Sigmoid colon (tissue), 7 donors: Measurements from ENCODE around the gene RCOR2. TPM values are rescaled to one million over a fixed set of nuclear protein-coding genes. Genes with fewer than 3 reads are reported as not detected.
"Not testable (repeated sequence)": the region's sequence is repeated elsewhere in the genome, so short reads cannot be mapped to it uniquely, and the experiment has no call there.

Experiments
- DNase-seq: peaks from one replicate; pipeline ENCODE4 v3.0.0-alpha.2; 2019
- H3K27ac ChIP-seq, 4 donors: fragments of 200-600 bp; sonication (generic); one replicate each; pipeline ENCODE4 v1.5.1; 2016 to 2019; ENCODE audit warnings: mild to moderate bottlenecking in 1 of 4
- H3K27me3 ChIP-seq, 3 donors: fragments of 200-600 bp; sonication (generic); one replicate each; pipeline ENCODE4 v1.5.1; 2019; ENCODE audit warnings: mild to moderate bottlenecking in 1 of 3
- H3K36me3 ChIP-seq, 4 donors: fragments of 200-600 bp; sonication (generic); one replicate each; pipeline ENCODE4 v1.5.1; 2016 to 2019
- H3K4me1 ChIP-seq, 4 donors: fragments of 200-600 bp; sonication (generic); one replicate each; pipeline ENCODE4 v1.5.1; 2017 to 2019
- H3K4me3 ChIP-seq, 4 donors: fragments of 200-600 bp; sonication (generic); one replicate each; pipeline ENCODE4 v1.5.1; 2017 to 2019; ENCODE audit warnings: mild to moderate bottlenecking in 2 of 4, moderate library complexity in 1 of 4
- H3K9me3 ChIP-seq, 4 donors: fragments of 200-600 bp in 3 of 4; sonication (generic) in 3 of 4; one replicate each; pipeline versions ENCODE4 v1.5.1 to v1.6.1; 2013 to 2019
- CTCF ChIP-seq, 4 experiments: fragments of 450-650 bp in 3 of 4; fragments of 200-600 bp in 1 of 4; IDR thresholded peaks; one replicate each; pipeline ENCODE4 v1.5.1; 2016 to 2019; ENCODE audit warnings: antibody characterized with exemption in 4 of 4, mild to moderate bottlenecking in 3 of 4, moderate library complexity in 2 of 4
- EP300 ChIP-seq, 4 donors: sonication (generic); formaldehyde crosslinking; IDR thresholded peaks; one replicate each; pipeline ENCODE4 v1.6.1; 2017; ENCODE audit warnings: antibody characterized with exemption in 4 of 4
- POLR2A ChIP-seq, 2 donors: fragments of 450-650 bp; IDR thresholded peaks; one replicate each; pipeline ENCODE4 v1.6.1; 2016; ENCODE audit warnings: antibody characterized with exemption in 2 of 2, mild to moderate bottlenecking in 2 of 2, moderate library complexity in 2 of 2
- POLR2AphosphoS5 ChIP-seq, 4 donors: sonication (generic); formaldehyde crosslinking; IDR thresholded peaks; one replicate each; pipeline ENCODE4 v1.6.1; 2017; ENCODE audit warnings: antibody characterized with exemption in 4 of 4
- WGBS, 2 donors: extraction: QIAGEN DNeasy Blood & Tissue Kit; methylation state at CpG; one replicate each; pipeline ENCODE4 v1.1.7; 2013; 5-methylcytosine and 5-hydroxymethylcytosine counted together
- intact Hi-C: fragments of 100-400 bp; cut with DNase I; formaldehyde crosslinking; loops from one replicate; pipeline ENCODE4 v1.15.1; 2023
- polyA plus RNA-seq, 3 donors: library from polyadenylated mRNA; stranded (reverse); fragments of 200-250 nt; gene quantifications; one replicate each; pipeline ENCODE4 v1.2.3, GENCODE V29; 2013
- total RNA-seq, 4 donors: library from RNA; depleted of rRNA; stranded (reverse); fragments of >200 nt; gene quantifications; one replicate each; pipeline ENCODE4 v1.1.0, GENCODE V29; 2016
- donor health status: healthy with polysubstance abuse.
- donor health status: Bipolar disorder and iron deficiency.
- donor health status: healthy.

The RCOR2 gene
- total RNA-seq (under 1 TPM; 0.49 to 0.83 (median 0.70) TPM), polyA plus RNA-seq (1 to 10 TPM in 1 of 3 donors, under 1 TPM in 2; 0.60 to 2.4 (median 0.69) TPM)

DNA sequence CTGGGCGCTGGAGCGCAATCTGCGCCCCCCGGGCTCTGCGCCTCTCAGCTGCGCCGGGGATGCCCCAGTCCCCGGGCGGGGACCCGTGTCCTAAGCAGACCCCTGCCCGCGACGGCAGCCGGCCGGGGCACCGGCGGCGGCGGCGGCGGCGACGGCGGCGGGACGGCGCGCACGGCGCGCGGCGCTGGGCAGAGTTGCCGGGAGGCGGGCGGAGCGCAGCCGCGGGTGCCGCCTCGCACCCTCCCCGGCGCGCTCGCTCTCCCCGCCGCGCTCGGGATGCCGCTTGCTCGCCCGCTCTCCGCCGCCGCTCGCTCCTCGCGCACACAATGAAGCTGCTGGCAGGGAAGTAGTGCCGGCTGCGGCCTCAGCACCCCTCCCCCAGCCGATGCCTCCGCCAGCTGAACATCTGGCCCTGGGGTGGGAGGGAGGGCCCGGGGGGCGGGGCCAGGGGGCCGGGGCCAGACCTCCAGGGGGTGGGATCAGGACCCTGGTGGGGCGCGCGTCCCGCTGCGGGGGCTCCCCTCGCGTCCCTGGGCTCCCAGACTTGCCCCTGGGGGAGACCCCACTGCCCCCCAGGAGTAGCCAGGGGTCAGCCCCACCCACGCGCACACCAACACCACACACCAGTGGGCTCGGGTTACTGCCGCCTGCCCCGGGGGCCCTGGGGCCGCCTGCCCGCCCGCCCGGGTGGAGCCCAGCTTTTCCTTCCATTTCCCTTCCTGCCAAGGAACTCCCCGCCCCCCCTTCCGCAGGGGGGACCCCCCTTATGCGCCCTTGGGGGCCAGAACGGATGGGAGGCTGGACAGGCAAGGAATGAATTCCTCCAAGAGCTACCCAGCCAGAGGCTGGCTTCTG lies at the start of gene RCOR2:
RCOR2 (minus strand) TSS at position 328 of the 855 bp plus-strand sequence. CDS start 708 bp downstream, outside the sequence.
- WGBS, 2 donors = 0 to 1% methylated on average over 85 of the region's 85 CpGs
- H3K4me1 ChIP-seq = peaks cover 2 to 58% (median 54%) of the 10 kb centered on the region in 4 donors
- no peaks in the 10 kb centered on the region for H3K9me3 ChIP-seq
- DNase-seq = peak; percentile 91
- intact Hi-C loops = no loop called here
- H3K27me3 ChIP-seq = no peaks in the 10 kb centered on the region
- H3K27ac ChIP-seq = peak within 1 kb of the TSS; percentile 79 to 92 (median 84)
- peak within 1 kb of the TSS; percentile 23 to 58 (median 51) for H3K4me3 ChIP-seq
- H3K36me3 ChIP-seq = no peaks in the 10 kb centered on the region
- no peak for TF ChIP-seq EP300 (IDR thresholded peaks at IDR 0.05)
- TF ChIP-seq POLR2A (IDR thresholded peaks at IDR 0.05) = no peak
- TF ChIP-seq CTCF (IDR thresholded peaks at IDR 0.05) = no peak
- peak in 2 of 4 donors; percentile 35 to 40 for TF ChIP-seq POLR2AphosphoS5 (IDR thresholded peaks at IDR 0.05)

GRCh38 chr11:63966444-63966843 lies 49.5 kb upstream of the RCOR2 start:
- no peaks in the 10 kb centered on the region for H3K9me3 ChIP-seq
- peaks cover 0 to 3% (median 0%) of the 10 kb centered on the region in 4 donors for H3K4me1 ChIP-seq
- intact Hi-C loops = no loop called here
- DNase-seq = no peak
- TF ChIP-seq POLR2A (IDR thresholded peaks at IDR 0.05) (no peak), EP300 (IDR thresholded peaks at IDR 0.05) (no peak), CTCF (IDR thresholded peaks at IDR 0.05) (no peak), POLR2AphosphoS5 (IDR thresholded peaks at IDR 0.05) (no peak)
- no peak overlapping the region for H3K4me3 ChIP-seq
- peaks cover 0 to 9% (median 0%) of the 10 kb centered on the region in 3 donors for H3K27me3 ChIP-seq
- no peak overlapping the region for H3K27ac ChIP-seq
- H3K36me3 ChIP-seq = no peaks in the 10 kb centered on the region
- 97 to 100% methylated on average over 1 of the region's 1 CpG for WGBS, 2 donors

GRCh38 chr11:63963895-63964294 lies 46.9 kb upstream of the RCOR2 start:
- H3K27ac ChIP-seq, DNase-seq, H3K4me3 ChIP-seq, H3K9me3 ChIP-seq, intact Hi-C loops, H3K36me3 ChIP-seq, H3K27me3 ChIP-seq, H3K4me1 ChIP-seq: not testable (repeated sequence)
- 94 to 95% methylated on average over 4 of the region's 4 CpGs for WGBS, 2 donors

GRCh38 chr11:63961608-63962412 lies 44.8 kb upstream of the RCOR2 start:
- WGBS, 2 donors = 38 to 56% methylated on average over 19 of the region's 19 CpGs
- H3K4me1 ChIP-seq = peaks cover 0 to 4% (median 0%) of the 10 kb centered on the region in 4 donors
- no peak for TF ChIP-seq EP300 (IDR thresholded peaks at IDR 0.05)
- TF ChIP-seq POLR2AphosphoS5 (IDR thresholded peaks at IDR 0.05) = no peak
- TF ChIP-seq CTCF (IDR thresholded peaks at IDR 0.05) = no peak
- no peak for TF ChIP-seq POLR2A (IDR thresholded peaks at IDR 0.05)
- no peaks in the 10 kb centered on the region for H3K36me3 ChIP-seq
- peaks cover 0 to 7% (median 0%) of the 10 kb centered on the region in 3 donors for H3K27me3 ChIP-seq
- H3K9me3 ChIP-seq = no peaks in the 10 kb centered on the region
- H3K4me3 ChIP-seq = no peak overlapping the region
- peak; percentile 69 for DNase-seq
- H3K27ac ChIP-seq = no peak overlapping the region
- intact Hi-C loops = no loop called here

GRCh38 chr11:63958008-63958407 lies 41.0 kb upstream of the RCOR2 start:
- intact Hi-C loops = no loop called here
- Histone ChIP-seq H3K9me3 (no peaks in the 10 kb centered on the region), H3K4me1 (peaks cover 0 to 4% (median 0%) of the 10 kb centered on the region in 4 donors), H3K36me3 (peaks cover 0 to 33% (median 16%) of the 10 kb centered on the region in 4 donors), H3K27me3 (peaks cover 0 to 6% (median 0%) of the 10 kb centered on the region in 3 donors), H3K27ac (no peak overlapping the region), H3K4me3 (no peak overlapping the region)
- 55 to 79% methylated on average over 5 of the region's 5 CpGs for WGBS, 2 donors
- no peak for DNase-seq
- no peak for TF ChIP-seq CTCF (IDR thresholded peaks at IDR 0.05)
- no peak for TF ChIP-seq EP300 (IDR thresholded peaks at IDR 0.05)
- TF ChIP-seq POLR2AphosphoS5 (IDR thresholded peaks at IDR 0.05) = no peak
- no peak for TF ChIP-seq POLR2A (IDR thresholded peaks at IDR 0.05)
